GM18499 (cell line): ENCODE results near the gene TMEM106C.

Source experiments
- ATAC-seq: cut with Tn5 transposase; IDR thresholded peaks from one replicate; pipeline ENCODE4 v1.9.1; 2021; ENCODE audit warnings: moderate number of reproducible peaks; ENCODE audit not compliant: insufficient read depth, unreplicated experiment

TMEM106C gene

GRCh38 chr12:48009471-48009870 lies 46.1 kb downstream of the TMEM106C start:
- ATAC-seq = no peak

- ATAC-seq = no peak
Observed at GRCh38 chr12:48010366-48010970, 47.1 kb downstream of the TMEM106C start.

GRCh38 chr12:48012070-48012469 lies 48.7 kb downstream of the TMEM106C start:
- ATAC-seq = no peak

- ATAC-seq = no peak
Observed at GRCh38 chr12:48013287-48013686, 49.9 kb downstream of the TMEM106C start.

- no peak for ATAC-seq
Observed at GRCh38 chr12:48015129-48015528, 51.7 kb downstream of the TMEM106C start.

- ATAC-seq = no peak
Observed at GRCh38 chr12:48015954-48016353, 52.6 kb downstream of the TMEM106C start.

GRCh38 chr12:48016373-48017020 lies 53.1 kb downstream of the TMEM106C start:
- no peak for ATAC-seq

- no peak for ATAC-seq
Observed at GRCh38 chr12:48017496-48017895, 54.1 kb downstream of the TMEM106C start.

- no peak for ATAC-seq
Observed at GRCh38 chr12:48017921-48018617, 54.7 kb downstream of the TMEM106C start.
